GM15510 (cell line): ENCODE results near the gene IMPA2.

Experiments
- POLR2A ChIP-seq: IDR thresholded peaks from 3 replicates; pipeline ENCODE4 v1.6.1; 2011; ENCODE audit warnings: borderline replicate concordance; ENCODE audit not compliant: insufficient read length; ENCODE audit errors: extremely low read depth

IMPA2 gene

GRCh38 chr18:11981192-11981542 is at the start of gene IMPA2:
Gene IMPA2 (plus strand): TSS chr18:11981507. CDS start chr18:11981670, 163 bp downstream.
- TF ChIP-seq POLR2A, result no peak

GRCh38 chr18:11932393-11932792 is 48.9 kb upstream of the IMPA2 start:
- TF ChIP-seq POLR2A, result no peak

GRCh38 chr18:11937874-11938478 is 43.3 kb upstream of the IMPA2 start:
- TF ChIP-seq POLR2A, result no peak

GRCh38 chr18:11940956-11941355 is 40.4 kb upstream of the IMPA2 start:
- TF ChIP-seq POLR2A, result no peak

- no peak for TF ChIP-seq POLR2A
These were observed 37.8 kb upstream of the IMPA2 start for GRCh38 chr18:11943551-11943950.

- TF ChIP-seq POLR2A, result no peak
These were observed 37.1 kb upstream of the IMPA2 start for GRCh38 chr18:11944252-11944651.

- TF ChIP-seq POLR2A, result no peak
These were observed 36.5 kb upstream of the IMPA2 start for GRCh38 chr18:11944786-11945185.

- TF ChIP-seq POLR2A, result no peak
These were observed 34.6 kb upstream of the IMPA2 start for GRCh38 chr18:11946756-11947155.

- TF ChIP-seq POLR2A, result no peak
These were observed 33.8 kb upstream of the IMPA2 start for GRCh38 chr18:11947214-11948191.

- no peak for TF ChIP-seq POLR2A
These were observed 32.3 kb upstream of the IMPA2 start for GRCh38 chr18:11948852-11949523.

- TF ChIP-seq POLR2A, result no peak
These were observed 30.5 kb upstream of the IMPA2 start for GRCh38 chr18:11950824-11951223.

GRCh38 chr18:11951390-11951851 is 29.9 kb upstream of the IMPA2 start:
- TF ChIP-seq POLR2A, result no peak

GRCh38 chr18:11953113-11953512 is 28.2 kb upstream of the IMPA2 start:
- no peak for TF ChIP-seq POLR2A

GRCh38 chr18:11955239-11956029 is 25.9 kb upstream of the IMPA2 start:
- TF ChIP-seq POLR2A, result no peak

GRCh38 chr18:11956371-11957308 is 24.7 kb upstream of the IMPA2 start:
- TF ChIP-seq POLR2A, result no peak
